Measurements from ENCODE around the gene ZDHHC19.
"Not testable (repeated sequence)": the region's sequence is repeated elsewhere in the genome, so short reads cannot be mapped to it uniquely, and the experiment has no call there.

Gene ZDHHC19, protein sequence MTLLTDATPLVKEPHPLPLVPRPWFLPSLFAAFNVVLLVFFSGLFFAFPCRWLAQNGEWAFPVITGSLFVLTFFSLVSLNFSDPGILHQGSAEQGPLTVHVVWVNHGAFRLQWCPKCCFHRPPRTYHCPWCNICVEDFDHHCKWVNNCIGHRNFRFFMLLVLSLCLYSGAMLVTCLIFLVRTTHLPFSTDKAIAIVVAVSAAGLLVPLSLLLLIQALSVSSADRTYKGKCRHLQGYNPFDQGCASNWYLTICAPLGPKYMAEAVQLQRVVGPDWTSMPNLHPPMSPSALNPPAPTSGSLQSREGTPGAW

DNA sequence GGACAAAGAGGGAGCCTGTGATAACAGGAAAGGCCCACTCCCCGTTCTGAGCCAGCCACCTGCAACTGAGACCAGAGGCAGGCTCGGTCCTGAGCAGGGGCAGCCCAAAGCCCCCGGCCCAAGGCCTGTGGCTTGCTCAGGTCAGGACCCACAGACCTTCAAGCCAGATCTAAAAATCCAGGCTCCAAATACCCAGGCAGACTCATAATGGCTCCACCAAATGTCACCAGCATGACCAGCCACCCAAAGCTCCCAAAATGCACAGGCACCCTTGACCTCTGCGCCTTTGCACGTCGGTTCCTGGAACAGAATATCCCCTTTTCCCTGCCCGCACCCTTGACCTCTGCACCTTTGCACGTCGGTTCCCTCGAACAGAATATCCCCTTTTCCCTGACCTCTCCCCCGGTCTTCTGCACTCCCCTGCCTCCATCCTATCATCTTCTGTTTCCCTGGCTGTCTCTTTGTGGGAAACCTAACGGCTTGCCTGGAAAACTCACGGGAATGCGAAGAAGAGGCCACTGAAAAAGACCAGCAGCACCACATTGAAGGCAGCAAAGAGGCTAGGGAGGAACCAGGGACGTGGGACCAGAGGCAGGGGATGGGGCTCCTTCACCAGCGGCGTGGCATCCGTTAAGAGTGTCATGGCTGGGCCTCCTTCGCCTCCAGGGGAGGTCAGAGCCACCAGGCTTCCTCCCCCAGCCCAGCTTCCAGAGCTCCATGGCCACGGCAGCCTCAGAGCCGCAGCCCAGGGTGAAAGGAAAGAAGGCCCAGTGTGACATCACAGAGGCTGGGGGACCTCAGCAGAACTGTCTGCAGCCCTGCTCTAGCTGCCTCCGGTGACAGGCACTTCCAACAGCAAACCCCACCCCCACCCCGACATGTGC, at the start of gene ZDHHC19:
TSS of gene ZDHHC19 (minus strand) at position 728 of the 884 bp plus-strand sequence. CDS start at position 643, 85 bp downstream.
- DNase-seq (ENCODE audit: low spot score), result no peak

DNA sequence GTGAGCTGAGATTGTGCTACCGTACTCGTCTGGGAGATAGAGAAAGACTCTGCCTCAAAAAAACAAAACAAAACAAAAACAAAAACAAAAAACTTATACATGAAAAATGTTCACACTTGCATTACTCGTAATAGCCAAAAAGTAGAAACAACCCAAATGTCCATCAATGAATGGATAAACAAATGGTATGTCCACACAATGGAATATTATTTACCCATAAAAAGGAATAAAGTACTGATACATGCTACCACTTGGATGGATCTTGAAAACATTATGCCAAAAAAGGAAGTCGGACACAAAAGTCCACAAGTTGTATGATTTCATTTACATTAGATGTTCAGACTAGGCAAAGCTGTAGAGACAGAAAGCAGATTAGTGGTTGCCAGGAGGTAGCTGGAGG, 49.6 kb upstream of the ZDHHC19 start:
- no peak for DNase-seq (ENCODE audit: low spot score)

DNA sequence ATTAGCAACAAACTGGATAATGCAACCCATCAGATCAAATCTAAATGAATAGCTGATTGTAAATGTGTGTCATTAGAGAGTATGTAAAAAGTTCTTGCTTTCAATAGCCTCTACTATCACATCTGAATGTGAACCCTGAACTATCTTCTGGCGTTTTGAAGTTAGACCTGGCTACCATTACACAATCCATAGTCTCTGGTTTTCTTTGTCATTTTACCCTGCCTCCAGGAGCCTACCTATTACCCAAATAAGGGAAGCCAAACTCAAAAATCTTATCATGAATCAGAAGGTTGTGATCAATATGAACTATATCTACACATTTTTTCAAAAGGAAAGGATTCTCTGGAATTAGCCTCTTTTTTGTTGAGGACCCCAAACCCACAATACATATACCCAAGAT, 44.6 kb upstream of the ZDHHC19 start:
- DNase-seq (ENCODE audit: low spot score), result no peak

DNA sequence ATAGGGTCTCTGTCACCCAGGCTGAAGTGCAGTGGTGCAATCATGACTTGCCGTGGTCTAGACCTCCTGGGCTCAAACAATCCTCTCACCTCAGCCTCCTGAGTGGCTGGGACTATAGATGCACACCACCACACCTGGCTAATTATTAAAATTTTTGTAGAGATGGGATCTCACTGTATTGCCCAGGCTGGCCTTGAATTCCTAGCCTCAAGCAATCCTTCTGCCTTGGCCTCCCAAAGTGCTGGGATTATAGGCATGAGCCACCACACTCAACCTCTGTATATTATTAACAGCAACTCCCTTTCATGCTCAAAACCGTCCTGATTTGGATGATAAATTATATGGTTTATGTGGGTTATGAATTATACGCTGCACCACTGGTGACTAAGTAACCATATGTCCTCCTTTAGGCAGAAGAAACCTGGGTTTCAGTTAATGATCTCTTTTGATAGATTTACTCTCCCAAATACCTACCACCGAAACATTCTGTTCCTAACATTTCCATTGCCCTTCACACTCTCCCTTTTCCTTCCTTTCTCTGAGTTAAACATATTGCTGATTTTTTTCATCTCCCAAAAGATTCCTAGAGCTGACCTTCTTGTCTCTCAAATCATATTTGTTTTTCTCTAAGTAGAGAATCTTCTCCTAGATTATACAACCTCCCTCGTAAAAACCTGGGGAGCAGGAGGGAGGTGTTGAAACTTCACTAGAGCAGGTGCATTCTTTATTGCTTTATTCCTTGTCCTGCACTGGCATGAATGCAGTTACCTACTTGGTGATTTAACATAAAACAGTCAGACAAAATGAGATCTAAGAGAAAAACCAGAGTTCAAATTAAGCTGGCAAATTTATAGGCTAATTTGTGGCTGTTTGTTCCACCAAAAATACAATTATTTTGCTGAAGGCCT, 43.4 kb upstream of the ZDHHC19 start:
- no peak for DNase-seq (ENCODE audit: low spot score)

DNA sequence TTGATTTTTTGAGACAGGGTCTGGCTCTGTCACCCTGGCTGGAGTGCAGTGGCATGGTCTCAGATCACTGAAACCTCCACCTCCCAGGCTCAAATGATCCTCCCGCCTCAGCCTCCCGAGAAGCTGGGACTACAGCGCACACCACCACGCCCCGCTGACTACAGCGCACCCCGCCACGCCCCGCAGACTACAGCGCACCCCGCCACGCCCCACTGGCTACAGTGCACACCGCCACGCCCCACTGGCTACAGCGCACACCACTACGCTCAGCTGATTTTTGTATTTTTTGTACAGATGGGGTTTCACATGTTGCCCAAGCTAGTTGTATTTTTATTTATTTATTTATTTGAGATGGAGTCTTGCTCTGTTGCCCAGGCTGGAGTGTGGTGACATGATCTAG, 40.7 kb upstream of the ZDHHC19 start:
- DNase-seq (ENCODE audit: low spot score), result no peak

DNA sequence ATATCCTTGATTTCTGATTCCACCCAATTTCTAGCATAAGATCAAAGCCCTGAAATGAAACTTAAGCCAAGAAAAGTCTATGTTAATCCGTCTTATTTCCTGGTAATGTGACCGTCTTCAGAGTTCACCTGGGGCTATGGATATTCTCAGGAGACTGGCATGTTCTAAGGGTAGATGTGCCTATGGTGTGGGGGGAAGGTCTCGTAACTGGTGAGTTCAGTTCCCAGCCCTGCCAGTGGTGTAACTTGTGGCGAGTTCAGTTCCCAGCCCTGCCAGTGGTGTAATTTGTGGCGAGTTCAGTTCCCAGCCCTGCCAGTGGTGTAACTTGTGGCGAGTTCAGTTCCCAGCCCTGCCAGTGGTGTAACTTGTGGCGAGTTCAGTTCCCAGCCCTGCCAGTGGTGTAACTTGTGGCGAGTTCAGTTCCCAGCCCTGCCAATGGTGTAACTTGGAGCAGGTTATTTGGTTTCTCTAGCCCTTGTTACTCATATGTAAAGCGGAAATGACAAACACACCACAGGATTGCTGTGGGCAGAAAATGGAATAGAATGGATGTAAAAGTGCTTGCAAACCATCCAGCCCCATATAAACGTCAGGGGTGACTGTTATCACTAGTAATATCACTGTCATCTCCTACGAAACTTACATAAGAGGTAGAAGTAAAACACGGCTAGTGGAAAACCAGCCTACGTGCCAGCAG, 35.6 kb upstream of the ZDHHC19 start:
- DNase-seq (ENCODE audit: low spot score), result no peak

DNA sequence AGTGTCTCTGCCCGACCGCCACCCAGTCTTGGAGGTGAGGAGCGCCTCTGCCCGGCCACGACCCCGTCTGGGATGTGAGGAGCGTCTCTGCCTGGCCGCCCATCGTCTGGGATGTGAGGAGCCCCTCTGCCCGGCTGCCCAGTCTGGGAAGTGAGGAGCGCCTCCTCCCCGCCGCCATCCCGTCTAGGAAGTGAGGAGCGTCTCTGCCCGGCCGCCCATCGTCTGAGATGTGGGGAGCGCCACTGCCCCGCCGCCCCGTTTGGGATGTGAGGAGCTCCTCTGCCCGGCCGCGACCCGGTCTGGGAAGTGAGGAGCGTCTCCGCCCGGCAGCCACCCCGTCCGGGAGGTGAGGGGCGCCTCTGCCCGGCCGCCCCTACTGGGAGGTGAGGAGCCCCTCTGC, 33.0 kb upstream of the ZDHHC19 start:
- DNase-seq (ENCODE audit: low spot score), result not testable (repeated sequence)

DNA sequence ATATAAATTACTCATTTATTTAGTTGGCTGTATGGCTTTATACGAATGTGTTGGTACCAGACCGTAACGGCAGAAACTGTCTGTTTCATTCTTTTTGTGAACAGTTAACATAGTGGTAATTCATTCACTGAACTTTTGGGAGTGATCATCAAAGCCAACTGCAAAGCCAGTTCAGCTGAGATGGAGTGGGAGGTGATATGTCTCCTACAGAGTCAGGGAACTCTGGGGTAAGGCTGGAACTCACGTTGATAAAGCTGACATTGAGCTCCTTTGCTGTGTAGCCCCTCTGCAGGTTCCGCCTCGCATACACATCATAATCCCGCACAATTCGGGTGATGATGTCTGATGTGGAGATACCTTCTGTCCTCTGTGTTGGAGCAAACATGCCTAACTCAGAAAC, 30.5 kb upstream of the ZDHHC19 start:
- no peak for DNase-seq (ENCODE audit: low spot score)

DNA sequence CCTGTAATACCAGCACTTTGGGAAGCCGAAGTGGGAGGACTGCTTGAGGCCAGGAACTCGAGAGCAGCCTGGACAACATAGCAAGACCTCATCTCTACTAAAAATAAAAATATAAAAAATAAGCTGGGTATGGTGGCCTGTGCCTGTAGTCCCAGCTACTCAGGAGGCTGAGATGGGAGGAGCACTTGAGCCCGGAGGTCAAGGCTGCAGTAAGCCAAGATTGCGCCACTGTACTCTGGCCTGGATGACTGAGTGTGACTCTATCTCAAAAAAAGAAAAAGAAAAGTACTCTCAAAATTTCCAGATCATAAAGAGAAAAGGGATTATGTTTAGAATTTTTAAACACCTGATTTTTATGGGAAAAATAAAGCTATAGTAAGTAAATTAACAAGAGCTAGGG, 29.2 kb upstream of the ZDHHC19 start:
- no peak for DNase-seq (ENCODE audit: low spot score)

DNA sequence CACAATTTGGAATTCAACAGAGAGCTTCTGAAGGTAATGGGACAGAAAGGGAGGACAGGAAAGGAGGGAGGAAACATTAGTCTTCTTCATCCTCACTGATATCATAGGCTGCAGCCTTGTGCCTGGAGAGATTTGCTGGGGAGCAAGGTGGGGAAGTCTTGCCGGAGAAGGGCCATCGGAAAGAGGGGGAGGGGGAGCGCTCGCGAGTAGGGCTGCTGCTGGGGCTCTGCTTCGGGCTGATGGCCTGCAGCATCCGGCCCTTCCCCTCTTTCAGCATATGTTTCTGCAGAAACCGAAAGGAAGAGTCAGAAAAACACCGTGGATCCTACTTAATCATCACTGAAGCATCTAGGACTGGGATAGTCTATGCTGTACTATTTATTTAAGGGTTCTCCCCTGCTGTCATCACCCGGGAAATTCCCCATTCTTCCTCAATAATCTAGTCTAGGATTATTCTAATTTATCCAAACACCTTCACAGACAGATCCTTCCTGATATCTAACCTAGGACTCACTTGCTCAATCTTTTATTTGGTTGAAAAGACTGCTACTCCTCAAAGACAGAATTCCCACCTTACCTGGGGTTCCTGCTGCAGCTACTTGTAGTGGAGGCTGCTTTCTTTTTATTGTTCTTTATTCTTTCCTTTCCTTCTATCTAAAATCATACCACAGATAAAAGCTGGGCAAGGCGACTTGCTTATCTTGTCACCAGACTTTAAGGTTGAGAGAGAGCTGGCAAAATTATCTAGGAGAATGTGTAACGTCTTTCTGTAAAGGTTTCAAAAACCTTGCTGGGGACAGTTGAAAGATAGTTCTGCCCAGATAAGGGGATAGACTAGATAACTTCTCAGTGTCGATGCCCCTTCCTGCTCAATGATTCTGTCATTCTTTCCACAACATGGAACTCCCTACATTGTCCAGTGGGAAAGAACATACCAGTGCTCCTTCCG, 27.7 kb upstream of the ZDHHC19 start:
- DNase-seq (ENCODE audit: low spot score), result no peak

DNA sequence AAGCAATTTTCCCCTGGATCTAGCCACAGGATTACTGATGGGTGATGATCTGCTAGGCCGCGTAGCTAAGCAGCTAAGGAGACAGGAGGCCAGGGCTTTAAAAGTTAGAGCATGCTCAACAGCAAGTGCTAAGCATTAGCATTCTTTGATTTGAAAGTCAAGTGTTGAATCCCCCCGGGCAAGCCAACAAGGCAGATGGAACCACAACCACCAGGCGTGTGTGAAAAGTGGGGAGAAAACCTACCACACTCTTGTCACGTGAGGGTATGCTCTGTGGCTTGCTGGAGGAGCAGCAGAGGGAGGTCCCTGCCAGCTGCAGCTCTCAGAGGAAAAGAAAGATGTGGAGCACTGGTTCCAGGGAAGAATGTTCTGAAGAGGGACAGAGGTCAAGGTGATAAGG, 26.0 kb upstream of the ZDHHC19 start:
- no peak for DNase-seq (ENCODE audit: low spot score)

DNA sequence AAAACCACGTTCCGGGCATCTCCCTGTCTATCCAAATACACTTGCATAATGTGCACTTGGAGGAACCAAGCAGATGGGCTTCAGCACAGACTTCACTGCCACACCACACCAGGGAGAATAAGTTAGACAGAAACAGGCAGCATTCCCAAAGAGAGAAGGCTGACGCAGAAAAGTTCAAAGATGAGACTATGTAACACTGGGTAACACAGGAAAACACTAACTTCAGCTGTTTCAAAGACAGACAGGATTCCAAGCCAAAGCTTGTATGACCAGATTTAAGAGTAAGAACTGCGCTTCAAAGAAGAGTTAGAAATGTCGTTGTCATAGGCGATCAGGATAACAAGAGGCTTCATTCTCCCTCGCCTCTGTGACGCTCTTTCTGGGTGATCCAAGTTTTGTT, 25.0 kb upstream of the ZDHHC19 start:
- peak; percentile 11 for DNase-seq (ENCODE audit: low spot score)

DNA sequence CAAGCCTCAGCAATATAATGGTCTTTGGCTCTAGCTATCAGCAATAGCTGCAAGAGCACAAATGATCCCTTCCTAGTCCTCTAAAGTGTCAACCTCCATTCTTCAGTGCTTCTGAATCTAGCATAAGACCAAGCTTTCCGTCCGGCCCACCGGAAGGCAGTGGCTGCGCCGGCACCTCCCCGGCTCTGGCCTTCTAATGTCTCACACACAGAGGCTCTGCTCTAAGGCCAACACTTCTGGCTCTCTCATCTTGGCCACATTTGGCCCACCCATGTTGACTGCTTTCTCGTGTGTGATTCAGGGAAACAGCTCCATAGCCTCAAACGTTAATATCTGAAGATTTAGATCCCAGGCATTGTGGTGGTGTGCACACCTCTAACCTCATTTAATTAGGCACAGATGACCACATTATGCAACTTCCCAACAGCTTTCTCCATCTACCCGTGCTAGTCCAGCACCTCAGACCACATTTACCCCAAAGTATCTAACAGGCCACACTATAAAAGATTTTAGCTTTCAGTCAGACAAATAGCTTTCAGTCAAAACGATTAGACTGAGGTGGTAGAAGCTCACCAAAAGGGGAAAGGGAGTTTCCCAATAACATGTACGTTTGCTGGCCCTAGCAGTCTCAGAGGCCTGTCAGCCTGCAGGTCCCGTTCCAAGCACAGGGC, 24.4 kb upstream of the ZDHHC19 start:
- DNase-seq (ENCODE audit: low spot score), result no peak

DNA sequence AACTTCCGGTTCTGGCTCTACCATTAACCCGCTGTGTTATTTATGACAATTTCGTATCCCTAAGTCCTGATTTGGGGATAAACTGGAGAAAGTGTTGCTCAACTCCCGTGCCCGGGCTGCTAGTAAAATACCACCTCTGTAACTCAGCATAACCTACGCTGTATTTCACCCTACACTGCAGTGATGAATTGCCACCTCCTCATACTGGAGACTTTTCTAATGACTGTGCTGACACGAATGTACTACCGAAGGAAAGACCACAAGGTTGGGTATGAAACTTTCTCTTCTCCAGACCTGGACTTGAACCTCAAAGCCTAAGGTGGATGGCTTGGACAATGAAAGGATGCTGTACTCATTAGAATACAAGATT, 21.7 kb upstream of the ZDHHC19 start:
- DNase-seq (ENCODE audit: low spot score), result no peak

DNA sequence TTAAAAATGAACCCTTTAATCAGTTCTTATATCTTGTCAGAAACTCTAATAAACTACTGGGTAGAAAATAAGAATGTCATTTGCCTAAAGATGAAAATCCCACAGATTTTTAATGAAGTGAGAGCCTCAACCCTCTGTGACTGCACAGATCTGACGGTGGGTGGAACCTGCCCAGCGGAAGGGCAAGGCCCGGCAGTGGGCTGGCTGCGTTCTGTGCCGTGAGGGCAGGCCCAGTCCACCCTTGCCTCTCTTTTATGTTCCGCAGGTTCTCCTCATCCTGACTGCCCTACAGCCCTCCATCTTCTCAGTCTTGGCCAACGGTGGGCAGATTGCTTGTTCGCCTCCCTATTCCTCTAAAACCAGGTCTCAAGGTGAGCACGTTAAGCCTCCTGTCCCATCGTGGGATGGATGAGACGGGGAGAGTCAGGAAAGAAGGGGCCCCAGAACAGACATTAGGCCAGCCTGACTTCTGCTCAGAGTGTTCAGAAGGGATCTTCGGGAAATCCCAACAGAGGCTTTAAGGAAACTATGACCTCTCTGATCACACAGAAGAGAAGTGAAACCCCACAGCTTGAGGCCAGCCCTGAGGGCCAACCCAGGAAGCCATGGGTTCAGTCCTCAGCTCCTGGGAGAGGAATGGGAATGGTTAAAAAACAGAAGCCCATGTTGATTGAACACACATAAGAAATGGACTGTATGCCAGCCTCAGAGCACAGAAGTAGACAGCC, 21.1 kb upstream of the ZDHHC19 start:
- no peak for DNase-seq (ENCODE audit: low spot score)

DNA sequence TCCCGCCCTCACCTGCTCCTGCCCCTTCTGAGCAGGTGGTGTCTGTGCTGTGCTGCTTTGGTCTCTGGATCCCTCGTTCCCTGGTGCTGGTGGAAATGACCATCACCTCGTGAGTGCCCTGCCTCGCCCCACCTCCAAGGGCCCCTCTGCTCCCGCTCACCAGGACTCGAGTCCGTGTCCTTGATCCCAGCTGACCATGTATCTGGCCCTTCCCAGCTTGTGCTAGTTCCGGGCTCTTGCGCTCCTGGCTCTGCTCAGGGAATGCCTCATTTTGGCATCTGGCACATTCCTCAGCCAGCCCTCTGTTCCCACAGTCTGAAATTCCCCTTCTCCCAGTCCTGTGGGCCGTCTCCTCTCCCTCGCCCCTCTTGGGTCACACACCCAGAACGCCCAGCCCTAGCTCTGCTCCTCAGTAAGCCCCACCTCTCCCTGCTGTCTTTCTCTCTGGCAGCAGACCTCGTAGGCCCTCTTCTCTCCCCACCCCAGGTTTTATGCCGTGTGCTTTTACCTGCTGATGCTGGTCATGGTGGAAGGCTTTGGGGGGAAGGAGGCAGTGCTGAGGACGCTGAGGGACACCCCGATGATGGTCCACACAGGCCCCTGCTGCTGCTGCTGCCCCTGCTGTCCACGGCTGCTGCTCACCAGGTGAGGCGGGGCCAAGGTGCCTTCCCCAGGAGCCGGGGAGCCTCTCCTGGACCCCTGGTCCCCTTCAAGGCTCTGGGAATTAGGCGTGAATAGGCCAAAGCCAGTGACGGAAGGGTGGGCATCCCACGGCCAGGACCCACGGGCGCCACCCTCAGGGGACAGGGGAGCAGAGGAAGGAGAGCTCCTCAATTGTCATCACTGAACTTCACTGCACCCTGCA, 16.7 kb upstream of the ZDHHC19 start:
- DNase-seq (ENCODE audit: low spot score), result no peak

DNA sequence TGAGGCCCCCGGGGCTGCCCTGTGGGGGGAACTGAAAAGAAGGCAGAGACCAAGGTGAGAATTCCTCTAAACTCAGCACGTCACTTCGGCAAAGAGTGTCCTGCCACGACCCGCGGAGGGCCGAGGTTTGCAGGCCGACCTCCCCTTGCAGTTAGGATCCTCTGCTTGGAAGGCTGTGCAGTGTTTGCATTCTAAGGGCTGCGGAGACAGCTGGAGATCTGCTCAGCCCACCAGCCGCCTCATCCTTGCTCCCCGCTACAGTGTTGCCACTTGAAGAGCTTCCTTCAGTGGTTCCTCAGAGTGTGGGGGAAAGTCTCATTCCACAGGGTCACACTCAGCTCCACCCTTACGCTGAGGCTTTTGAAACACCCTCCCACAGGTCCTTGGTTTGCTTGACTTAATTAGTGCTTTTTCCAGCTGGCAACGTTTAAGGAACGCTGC, 15.9 kb upstream of the ZDHHC19 start:
- no peak for DNase-seq (ENCODE audit: low spot score)

DNA sequence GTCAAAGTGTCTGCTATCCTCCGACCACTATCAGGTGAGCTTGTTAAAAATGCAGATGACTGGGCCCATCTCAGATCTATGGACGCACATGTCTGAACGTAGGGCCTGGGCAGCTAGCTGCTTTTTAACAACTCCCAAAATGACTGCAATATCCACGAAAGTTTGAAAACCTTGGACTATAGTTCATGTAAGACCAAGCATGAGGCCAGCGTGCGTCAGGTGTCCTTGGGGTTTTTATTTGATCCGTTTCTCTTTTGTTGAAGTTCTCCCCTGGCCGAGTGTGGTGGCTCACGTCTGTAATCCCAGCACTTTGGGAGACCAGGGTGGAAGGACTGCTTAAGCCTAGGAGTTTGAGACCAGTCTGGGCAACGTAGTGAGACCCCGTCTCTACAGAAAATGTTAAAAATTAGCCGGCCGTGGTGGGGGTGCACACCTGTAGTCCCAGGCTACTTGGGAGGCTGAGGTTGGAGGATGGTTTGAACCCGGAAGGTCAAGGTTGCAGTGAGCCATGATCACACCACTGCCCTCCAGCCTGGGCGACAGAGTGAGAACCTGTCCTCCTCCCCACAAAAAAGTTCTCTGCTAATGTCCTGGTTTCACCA, 14.7 kb upstream of the ZDHHC19 start:
- DNase-seq (ENCODE audit: low spot score), result no peak
